Activated CD8-positive, alpha-beta T cell treated with anti-CD3 and anti-CD28 coated beads for 36 hours (primary cell): ENCODE data around the gene HAX1. TPM values are rescaled to one million over a fixed set of nuclear protein-coding genes. Genes with fewer than 3 reads are reported as not detected.
"Not testable (repeated sequence)": the region's sequence is repeated elsewhere in the genome, so short reads cannot be mapped to it uniquely, and the experiment has no call there.

Source experiments
- ATAC-seq: fragments of 200-7000 bp; cut with Tn5 transposase; one replicate; pipeline ENCODE4 v1.10.0; 2021; ENCODE audit warnings: mild to moderate bottlenecking, moderate library complexity
- CTCF ChIA-PET: fragments of 350-600 bp; sonication (Branson Sonifier 250); formaldehyde crosslinking; loops from one replicate; lab custom pipeline; 2021; ENCODE audit warnings: antibody characterized with exemption; lab: Charles Lee
- POLR2A ChIA-PET: fragments of 350-600 bp; sonication (Branson Sonifier 250); formaldehyde crosslinking; loops from one replicate; lab custom pipeline; 2021; ENCODE audit warnings: antibody characterized with exemption; lab: Charles Lee
- DNase-seq: peaks from one replicate; pipeline ENCODE4 v3.0.0-alpha.2; 2020
- H3K27ac Mint-ChIP-seq: one replicate; pipeline ENCODE4 v1.8.0; 2021; ENCODE audit warnings: mild to moderate bottlenecking, mixed read lengths
- H3K27me3 Mint-ChIP-seq: one replicate; pipeline ENCODE4 v1.8.0; 2021; ENCODE audit warnings: mixed read lengths
- H3K36me3 Mint-ChIP-seq: one replicate; pipeline ENCODE4 v1.8.0; 2021; ENCODE audit warnings: low read depth, mixed read lengths
- H3K4me1 Mint-ChIP-seq: one replicate; pipeline ENCODE4 v1.8.0; 2021; ENCODE audit warnings: low read depth, mixed read lengths
- H3K4me3 Mint-ChIP-seq: one replicate; pipeline ENCODE4 v1.8.0; 2021; ENCODE audit warnings: mild to moderate bottlenecking, moderate library complexity, mixed read lengths
- H3K9me3 Mint-ChIP-seq: one replicate; pipeline ENCODE4 v1.8.0; 2021; ENCODE audit warnings: mixed read lengths
- intact Hi-C: fragments of 100-400 bp; cut with micrococcal nuclease; formaldehyde crosslinking; loops from one replicate; pipeline ENCODE4 v1.10.0; 2022
- total RNA-seq, 2 experiments: library from RNA; stranded (reverse); gene quantifications; one replicate each; pipeline ENCODE4 v1.2.3, GENCODE V29; 2021
- TF ChIP-seq, protein P1 (sequence below): fragments of 200-600 bp; IDR thresholded peaks from one replicate; pipeline ENCODE4 v1.8.0; 2022; ENCODE audit warnings: antibody characterized with exemption, mild to moderate bottlenecking

HAX1 gene
- total RNA-seq, 2 experiments from 2014 or later = 163 to 170 TPM

GRCh38 chr1:154313066-154313356, 40.6 kb downstream of the HAX1 start:
- H3K36me3 Mint-ChIP-seq = no peaks in the 10 kb centered on the region
- H3K4me1 Mint-ChIP-seq = peaks cover 4% of the 10 kb centered on the region
- no peak overlapping the region for H3K27ac Mint-ChIP-seq
- H3K27me3 Mint-ChIP-seq = no peaks in the 10 kb centered on the region
- ChIA-PET POLR2A (no interaction called here), CTCF (no interaction called here)
- DNase-seq = no peak
- peaks cover 4% of the 10 kb centered on the region for H3K9me3 Mint-ChIP-seq
- H3K4me3 Mint-ChIP-seq = no peak overlapping the region
- TF ChIP-seq, protein P1, sequence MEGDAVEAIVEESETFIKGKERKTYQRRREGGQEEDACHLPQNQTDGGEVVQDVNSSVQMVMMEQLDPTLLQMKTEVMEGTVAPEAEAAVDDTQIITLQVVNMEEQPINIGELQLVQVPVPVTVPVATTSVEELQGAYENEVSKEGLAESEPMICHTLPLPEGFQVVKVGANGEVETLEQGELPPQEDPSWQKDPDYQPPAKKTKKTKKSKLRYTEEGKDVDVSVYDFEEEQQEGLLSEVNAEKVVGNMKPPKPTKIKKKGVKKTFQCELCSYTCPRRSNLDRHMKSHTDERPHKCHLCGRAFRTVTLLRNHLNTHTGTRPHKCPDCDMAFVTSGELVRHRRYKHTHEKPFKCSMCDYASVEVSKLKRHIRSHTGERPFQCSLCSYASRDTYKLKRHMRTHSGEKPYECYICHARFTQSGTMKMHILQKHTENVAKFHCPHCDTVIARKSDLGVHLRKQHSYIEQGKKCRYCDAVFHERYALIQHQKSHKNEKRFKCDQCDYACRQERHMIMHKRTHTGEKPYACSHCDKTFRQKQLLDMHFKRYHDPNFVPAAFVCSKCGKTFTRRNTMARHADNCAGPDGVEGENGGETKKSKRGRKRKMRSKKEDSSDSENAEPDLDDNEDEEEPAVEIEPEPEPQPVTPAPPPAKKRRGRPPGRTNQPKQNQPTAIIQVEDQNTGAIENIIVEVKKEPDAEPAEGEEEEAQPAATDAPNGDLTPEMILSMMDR = no peak
- intact Hi-C loops = no loop called here
- ATAC-seq = no peak

DNA sequence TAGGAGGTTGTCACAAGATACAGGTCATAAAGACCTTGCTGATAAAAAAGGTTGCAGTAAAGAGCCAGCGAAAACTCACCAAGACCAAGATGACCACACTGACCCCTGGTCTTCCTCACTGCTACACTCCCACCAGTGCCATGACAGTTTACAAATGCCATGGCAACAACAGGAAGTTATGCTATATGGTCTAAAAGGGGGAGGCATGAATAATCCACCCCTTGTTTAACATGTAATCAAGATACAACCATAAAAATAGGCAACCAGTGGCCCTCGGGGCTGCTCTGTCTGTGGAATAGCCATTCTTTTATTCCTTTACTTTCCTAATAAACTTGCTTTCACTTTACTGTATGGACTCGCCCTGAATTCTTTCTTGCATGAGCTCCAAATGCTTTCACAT, 41.8 kb downstream of the HAX1 start:
- H3K36me3 Mint-ChIP-seq, intact Hi-C loops, H3K4me1 Mint-ChIP-seq, DNase-seq, H3K27me3 Mint-ChIP-seq, H3K4me3 Mint-ChIP-seq, H3K27ac Mint-ChIP-seq, ATAC-seq, H3K9me3 Mint-ChIP-seq: not testable (repeated sequence)
- POLR2A ChIA-PET = interaction anchor here (0.5 kb wide), 1 partner anchor 184 kb away, joined by 3 read pairs; no protein-coding TSS in a partner anchor
- CTCF ChIA-PET = interaction anchor here (0.9 to 1.4 kb wide), 3 partner anchors 9 to 21 kb away, joined by 3 to 5 read pairs (median 4); no protein-coding TSS in a partner anchor

DNA sequence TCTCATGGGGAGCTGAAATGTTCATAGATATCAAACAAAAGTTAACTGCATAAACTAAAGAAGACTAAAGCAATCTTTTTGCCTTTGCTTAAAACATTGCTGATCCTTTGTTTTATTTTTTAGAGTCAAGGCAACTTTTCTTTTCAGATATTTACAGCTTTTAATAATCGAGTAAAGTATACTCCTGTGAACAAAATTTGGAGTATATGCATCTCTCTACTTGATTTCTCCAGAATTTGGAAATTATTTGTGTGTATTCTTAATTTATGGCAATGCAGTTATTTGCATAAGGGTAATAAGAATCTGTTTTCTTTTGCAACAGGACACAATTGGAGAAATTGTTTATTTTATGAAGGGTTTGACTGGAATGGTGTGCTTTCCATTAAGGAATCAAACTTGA, 44.3 kb downstream of the HAX1 start:
- no peaks in the 10 kb centered on the region for H3K4me1 Mint-ChIP-seq
- intact Hi-C loops = no loop called here
- ChIA-PET CTCF (interaction anchor here (1.2 to 3.9 kb wide), 2 partner anchors 8 to 18 kb away, joined by 3 to 13 read pairs; partner anchors contain the start of gene ATP8B2), POLR2A (no interaction called here)
- H3K27ac Mint-ChIP-seq = no peak overlapping the region
- no peaks in the 10 kb centered on the region for H3K36me3 Mint-ChIP-seq
- TF ChIP-seq, protein P1 = no peak
- H3K4me3 Mint-ChIP-seq = no peak overlapping the region
- ATAC-seq = no peak
- peaks cover 4% of the 10 kb centered on the region for H3K9me3 Mint-ChIP-seq
- DNase-seq = no peak
- no peaks in the 10 kb centered on the region for H3K27me3 Mint-ChIP-seq

- no peaks in the 10 kb centered on the region for H3K36me3 Mint-ChIP-seq
- ChIA-PET CTCF (interaction anchor here (3.9 kb wide), 1 partner anchor 17 kb away, joined by 13 read pairs; no protein-coding TSS in a partner anchor), POLR2A (no interaction called here)
- no peaks in the 10 kb centered on the region for H3K4me1 Mint-ChIP-seq
- no peaks in the 10 kb centered on the region for H3K27me3 Mint-ChIP-seq
- no peak overlapping the region for H3K27ac Mint-ChIP-seq
- no peak overlapping the region for H3K4me3 Mint-ChIP-seq
- H3K9me3 Mint-ChIP-seq = peaks cover 4% of the 10 kb centered on the region
- intact Hi-C loops = no loop called here
- ATAC-seq (no peak), DNase-seq (no peak)
- TF ChIP-seq, protein P1 = no peak
Observed at GRCh38 chr1:154318386-154318785, 46.0 kb downstream of the HAX1 start.

DNA sequence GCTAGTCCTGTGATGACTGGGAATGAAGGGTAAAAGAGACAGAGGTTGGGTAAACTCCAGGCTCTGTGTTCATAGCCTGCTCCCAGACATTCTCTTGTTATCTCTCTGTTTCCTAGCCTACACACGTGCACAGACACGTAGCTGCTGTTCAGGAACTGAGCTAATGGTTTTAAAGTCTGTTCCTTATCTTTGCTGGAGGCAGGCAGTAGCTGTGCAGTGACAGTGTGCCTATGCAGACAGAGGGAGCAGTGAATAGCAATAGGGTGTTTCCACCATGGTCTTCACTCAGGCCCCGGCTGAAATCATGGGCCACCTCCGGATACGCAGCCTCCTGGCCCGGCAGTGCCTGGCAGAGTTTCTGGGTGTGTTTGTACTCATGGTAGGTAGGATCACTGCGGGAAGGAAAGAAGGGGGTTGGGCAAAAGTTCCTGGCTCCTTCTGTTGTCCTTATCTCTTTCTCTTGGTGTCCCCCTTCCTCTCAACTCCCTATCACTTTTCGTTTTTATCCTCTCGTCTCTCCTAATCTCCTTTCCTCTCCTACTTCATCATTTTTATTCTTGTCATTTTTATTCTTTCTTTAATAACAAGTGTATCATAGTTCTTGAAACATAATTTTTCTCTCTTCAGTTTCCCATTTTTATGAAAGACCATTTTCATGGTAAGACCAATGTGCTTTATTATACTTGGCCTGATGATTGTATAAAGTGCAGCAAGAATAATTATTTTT, 48.6 kb downstream of the HAX1 start, which contains the start of gene AQP10:
Gene AQP10 (plus strand): TSS at position 212 of the 727 bp plus-strand sequence. CDS start 63 bp downstream, at position 275.
- ChIA-PET POLR2A (no interaction called here), CTCF (interaction anchor here (1.9 kb wide), 1 partner anchor 14 kb away, joined by 7 read pairs; no protein-coding TSS in a partner anchor)
- Mint-ChIP-seq H3K4me1 (peaks cover 7% of the 10 kb centered on the region), H3K27me3 (no peaks in the 10 kb centered on the region), H3K27ac (no peak within 1 kb of the TSS), H3K4me3 (no peak within 1 kb of the TSS), H3K9me3 (peaks cover 4% of the 10 kb centered on the region), H3K36me3 (no peaks in the 10 kb centered on the region)
- no peak for ATAC-seq
- TF ChIP-seq, protein P1 = no peak
- intact Hi-C loops = no loop called here
- no peak for DNase-seq

- H3K4me3 Mint-ChIP-seq, H3K9me3 Mint-ChIP-seq, POLR2A ChIA-PET, H3K27me3 Mint-ChIP-seq, H3K27ac Mint-ChIP-seq, CTCF ChIA-PET, intact Hi-C loops, ATAC-seq, H3K36me3 Mint-ChIP-seq, DNase-seq: not testable (repeated sequence)
- H3K4me1 Mint-ChIP-seq = peaks cover 11% of the 10 kb centered on the region
Observed at GRCh38 chr1:154321609-154321934, 49.1 kb downstream of the HAX1 start.
